K562 (cell line): ENCODE measurements around the gene C4BPB. TPM values are rescaled to one million over a fixed set of nuclear protein-coding genes. Genes with fewer than 3 reads are reported as not detected.

ENCODE experiments used
- ATAC-seq: fragments of 200-7000 bp; cut with Tn5 transposase; 3 replicates; pipeline ENCODE4 v1.9.1; 2020; ENCODE audit warnings: moderate library complexity
- BruUV-seq: library from RNA; stranded (reverse); fragments of 400-500 nt; replicated peaks from 2 replicates; lab custom pipeline; 2021; lab: Mats Ljungman, UMichigan
- CTCF ChIA-PET: fragments of 300-600 bp; formaldehyde crosslinking; extraction: SDS; loops from one replicate; lab custom pipeline; 2021; ENCODE audit warnings: low intra/inter-chr PET ratio; lab: Yijun Ruan, JAX
- POLR2A ChIA-PET: fragments of 300-600, 350-650 bp; sonication (Branson Sonifier 250); formaldehyde crosslinking; extraction: SDS; loops from one replicate; lab custom pipeline; 2021; ENCODE audit warnings: antibody characterized with exemption, inconsistent platforms; lab: Yijun Ruan, JAX
- DNase-seq, 4 experiments: peaks; one replicate each; pipeline versions ENCODE4 v3.0.0 to v3.0.0-alpha.2; 2011 to 2018; ENCODE audit warnings: low spot score in 3 of 4, mixed read lengths in 3 of 4; ENCODE audit errors: extremely low read depth in 1 of 4
- FAIRE-seq: peaks from 2 replicates; lab custom pipeline; 2011; peaks lifted over from hg19 to GRCh38; lab: Jason Lieb, UNC
- H2AFZ ChIP-seq: 2 replicates; pipeline ENCODE4 v1.6.0; 2011; ENCODE audit warnings: low read depth, low read length, control low read depth, inconsistent platforms
- H3K27ac ChIP-seq: fragments of 200-600 bp; 3 replicates; pipeline ENCODE4 v1.8.0; 2011; ENCODE audit warnings: low read depth, mild to moderate bottlenecking, control low read depth, inconsistent platforms, low read length, moderate library complexity, mixed read lengths; ENCODE audit errors: extremely low read depth
- H3K27me3 ChIP-seq, 2 experiments: fragments of 300-600 bp in 1 of 2; 2 replicates in 1 of 2; 3 replicates in 1 of 2; pipeline versions ENCODE4 v1.6.0 to v1.8.0; 2011; ENCODE audit warnings: inconsistent platforms in 2 of 2, low read length in 2 of 2, mild to moderate bottlenecking in 1 of 2, mixed read lengths in 1 of 2, moderate library complexity in 1 of 2; ENCODE audit not compliant: control insufficient read depth in 2 of 2, insufficient read depth in 2 of 2
- H3K36me3 ChIP-seq: fragments of 300-600 bp; 3 replicates; pipeline ENCODE4 v1.8.0; 2011; ENCODE audit warnings: mild to moderate bottlenecking, low read length, inconsistent platforms; ENCODE audit not compliant: control insufficient read depth, insufficient read depth
- H3K4me1 ChIP-seq, 2 experiments: fragments of 200-600 bp in 1 of 2; replicated peaks in 1 of 2; 2 replicates in 1 of 2; 3 replicates in 1 of 2; pipeline versions ENCODE4 v1.5.1 to v1.8.0; 2011; ENCODE audit warnings: inconsistent platforms in 2 of 2, low read length in 2 of 2, mild to moderate bottlenecking in 1 of 2, mixed read lengths in 1 of 2, moderate library complexity in 1 of 2; ENCODE audit not compliant: control insufficient read depth in 2 of 2, insufficient read depth in 2 of 2
- H3K4me2 ChIP-seq: 2 replicates; pipeline ENCODE4 v1.6.1; 2011; ENCODE audit warnings: low read length, control low read depth, inconsistent platforms, mixed read lengths; ENCODE audit not compliant: insufficient read depth
- H3K4me3 ChIP-seq: fragments of 200-600 bp; sonication (generic), shearing (Covaris generic); 2 replicates; pipeline ENCODE4 v1.5.1; 2016; ENCODE audit warnings: control low read depth, inconsistent platforms
- H3K79me2 ChIP-seq: fragments of 200-600 bp; 3 replicates; pipeline ENCODE4 v1.8.0; 2011; ENCODE audit warnings: low read length, inconsistent platforms; ENCODE audit not compliant: control insufficient read depth, insufficient read depth
- H3K9ac ChIP-seq, 2 experiments: 2 replicates each; pipeline versions ENCODE4 v1.6.0 to v1.6.1; 2011; ENCODE audit warnings: low read depth in 2 of 2, low read length in 2 of 2, control low read depth in 1 of 2, inconsistent platforms in 1 of 2, mild to moderate bottlenecking in 1 of 2, mixed read lengths in 1 of 2; ENCODE audit not compliant: insufficient read depth in 1 of 2
- H3K9me1 ChIP-seq: one replicate; pipeline ENCODE4 v1.6.0; 2011; ENCODE audit warnings: inconsistent platforms, mild to moderate bottlenecking, low read length, moderate library complexity; ENCODE audit not compliant: control insufficient read depth, insufficient read depth
- H3K9me3 ChIP-seq: replicated peaks from 2 replicates; pipeline ENCODE4 v1.5.1; 2011; ENCODE audit warnings: low read depth, low read length, inconsistent platforms; ENCODE audit not compliant: control insufficient read depth, insufficient read depth
- H4K20me1 ChIP-seq: replicated peaks from 2 replicates; pipeline ENCODE4 v1.6.1; 2011; ENCODE audit warnings: low read length, inconsistent platforms, mixed read lengths; ENCODE audit not compliant: control insufficient read depth, insufficient read depth
- ARNT ChIP-seq, 2 experiments: fragments of 450-650 bp; IDR thresholded peaks; 2 replicates each; pipeline ENCODE4 v1.6.1; 2016; ENCODE audit warnings: mild to moderate bottlenecking in 1 of 2
- MTF1 ChIP-seq: fragments of 250-450 bp; sonication (Bioruptor Pico); IDR thresholded peaks from 2 replicates; pipeline ENCODE4 v1.9.0; 2021; ENCODE audit warnings: moderate library complexity, mild to moderate bottlenecking, inconsistent platforms, borderline replicate concordance
- RBBP5 ChIP-seq: fragments of 200-600 bp; sonication (generic); IDR thresholded peaks from 2 replicates; pipeline ENCODE4 v1.6.1; 2012; ENCODE audit warnings: borderline replicate concordance, mild to moderate bottlenecking, low read length, control low read depth, inconsistent platforms; ENCODE audit not compliant: insufficient read depth, poor library complexity, severe bottlenecking
- SRF ChIP-seq, 2 experiments: fragments of 250-450, 450-650 bp in 1 of 2; sonication (Bioruptor Pico) in 1 of 2; sonication (generic) in 1 of 2; formaldehyde crosslinking; IDR thresholded peaks; 2 replicates each; pipeline versions ENCODE4 v1.5.0 to v1.5.1; 2020 to 2022; ENCODE audit warnings: mild to moderate bottlenecking in 1 of 2, missing genetic modification reagents in 1 of 2
- ZBTB2 ChIP-seq: fragments of 450-650 bp; IDR thresholded peaks from 2 replicates; pipeline ENCODE4 v1.6.1; 2016; ENCODE audit warnings: antibody characterized with exemption
- ZC3H8 ChIP-seq: fragments of 450-650 bp; IDR thresholded peaks from 2 replicates; pipeline ENCODE4 v1.6.1; 2017
- WGBS: fragments of 100-300 bp; shearing (Covaris generic); methylation state at CpG from one replicate; pipeline ENCODE4 v1.1.6; 2016; ENCODE audit warnings: low coverage, mixed read lengths; ENCODE audit not compliant: insufficient coverage; ENCODE audit errors: missing lambda C conversion rate; 5-methylcytosine and 5-hydroxymethylcytosine counted together
- in situ Hi-C: fragments of 300-500 bp; cut with MboI; formaldehyde crosslinking; loops from 4 replicates; pipeline ENCODE4 v1.15.0; 2018; ENCODE audit warnings: inconsistent platforms, mixed read lengths
- intact Hi-C: fragments of 100-400 bp; cut with micrococcal nuclease; formaldehyde crosslinking; loops from 2 replicates; pipeline ENCODE4 v1.14.2; 2022
- polyA plus RNA-seq, 8 experiments: library from polyadenylated mRNA; depleted of rRNA in 4 of 8; stranded (reverse) in 5 of 8; unstranded in 3 of 8; fragments of >200 nt; fragmentation: Nextera tagmentation in 2 of 8; fragmentation: Illumina TruSeq in 1 of 8; extraction: Ambion mirVana in 2 of 8; extraction: Trizol in 1 of 8; gene quantifications; 2 replicates each; pipeline versions ENCODE4 v1.2.1 to v1.2.3, GENCODE V29; 2011 to 2014; ENCODE audit warnings: inconsistent platforms in 1 of 8, missing spikeins in 1 of 8
- total RNA-seq, 7 experiments: library from RNA; depleted of rRNA in 6 of 7; stranded (reverse); fragments of >200 nt in 6 of 7; fragmentation: Illumina TruSeq in 2 of 7; extraction: Trizol in 2 of 7; gene quantifications; 2 replicates each; pipeline versions ENCODE4 v1.2.1 to v1.2.3, GENCODE V29; 2011 to 2021; ENCODE audit warnings: low replicate concordance in 1 of 7
- TF ChIP-seq, protein P1 (sequence below): sonication (generic); formaldehyde crosslinking; IDR thresholded peaks from 2 replicates; pipeline ENCODE4 v1.8.0; 2022; ENCODE audit warnings: missing genetic modification reagents, mild to moderate bottlenecking, moderate library complexity, borderline replicate concordance
- TF ChIP-seq, protein P2 (sequence below), 2 experiments: IDR thresholded peaks in 1 of 2; conservative IDR thresholded peaks in 1 of 2; 2 replicates each; pipeline ENCODE4 v1.6.1; 2016; ENCODE audit warnings: low read depth in 2 of 2, mild to moderate bottlenecking in 1 of 2, missing compliant biosample characterization in 1 of 2, missing genetic modification characterization in 1 of 2, moderate library complexity in 1 of 2

The C4BPB gene
- total and polyA plus RNA-seq, 9 of the 15 experiments (the other 6 are each of a cell fraction or from before 2014, with no cell fraction given) = not detected

DNA sequence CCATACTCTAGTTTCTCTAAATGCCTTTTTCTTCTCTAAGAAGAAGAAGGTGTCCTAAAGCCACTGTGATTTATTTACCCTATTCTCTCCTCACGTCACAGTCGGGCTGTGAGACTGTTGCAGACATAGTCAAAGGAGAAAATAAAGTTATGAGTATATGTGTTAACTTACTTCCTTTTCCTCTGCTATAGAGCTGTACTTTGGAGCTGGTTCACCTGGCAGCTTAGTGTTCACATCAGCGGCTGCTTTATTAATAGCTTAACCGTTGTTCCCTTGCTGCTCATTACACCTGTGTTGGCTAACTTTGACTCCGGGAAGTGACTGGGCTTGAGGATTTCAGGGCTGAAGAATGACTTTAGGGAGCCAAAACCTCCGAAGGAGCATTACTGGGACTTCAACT lies 32.0 kb upstream of the C4BPB start (continued):
- TF ChIP-seq, protein P1, sequence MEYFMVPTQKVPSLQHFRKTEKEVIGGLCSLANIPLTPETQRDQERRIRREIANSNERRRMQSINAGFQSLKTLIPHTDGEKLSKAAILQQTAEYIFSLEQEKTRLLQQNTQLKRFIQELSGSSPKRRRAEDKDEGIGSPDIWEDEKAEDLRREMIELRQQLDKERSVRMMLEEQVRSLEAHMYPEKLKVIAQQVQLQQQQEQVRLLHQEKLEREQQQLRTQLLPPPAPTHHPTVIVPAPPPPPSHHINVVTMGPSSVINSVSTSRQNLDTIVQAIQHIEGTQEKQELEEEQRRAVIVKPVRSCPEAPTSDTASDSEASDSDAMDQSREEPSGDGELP (CRISPR knock-in tag) = no peak
- no peak for TF ChIP-seq SRF (CRISPR knock-in tag; IDR thresholded peaks at IDR 0.05)
- TF ChIP-seq ZC3H8 = no peak

- Histone ChIP-seq H3K4me3 (no peak overlapping the region), H3K9me3 (no peaks in the 10 kb centered on the region), H3K27ac (no peak overlapping the region), H4K20me1 (no peaks in the 10 kb centered on the region)
- POLR2A ChIA-PET = interaction anchor here (1.8 kb wide), 1 partner anchor 10 kb away, joined by 4 read pairs; no protein-coding TSS in a partner anchor
- in situ Hi-C loops = no loop called here
- TF ChIP-seq MTF1 (CRISPR knock-in tag) = no peak
- no peak for TF ChIP-seq ARNT (IDR thresholded peaks at IDR 0.05)
- TF ChIP-seq, protein P2, sequence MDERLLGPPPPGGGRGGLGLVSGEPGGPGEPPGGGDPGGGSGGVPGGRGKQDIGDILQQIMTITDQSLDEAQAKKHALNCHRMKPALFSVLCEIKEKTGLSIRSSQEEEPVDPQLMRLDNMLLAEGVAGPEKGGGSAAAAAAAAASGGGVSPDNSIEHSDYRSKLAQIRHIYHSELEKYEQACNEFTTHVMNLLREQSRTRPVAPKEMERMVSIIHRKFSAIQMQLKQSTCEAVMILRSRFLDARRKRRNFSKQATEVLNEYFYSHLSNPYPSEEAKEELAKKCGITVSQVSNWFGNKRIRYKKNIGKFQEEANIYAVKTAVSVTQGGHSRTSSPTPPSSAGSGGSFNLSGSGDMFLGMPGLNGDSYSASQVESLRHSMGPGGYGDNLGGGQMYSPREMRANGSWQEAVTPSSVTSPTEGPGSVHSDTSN (CRISPR knock-in tag; IDR thresholded peaks at IDR 0.05; ENCODE audit: low read depth) = no peak
- TF ChIP-seq, protein P2 (tag; conservative IDR thresholded peaks at IDR 0.05; ENCODE audit: low read depth) = no peak
- TF ChIP-seq RBBP5 = no peak
- no peak for TF ChIP-seq ZBTB2
- TF ChIP-seq, all 486 proteins: peak for 0
- 47% methylated on average over 4 of the region's 4 CpGs for WGBS
- no peak overlapping the region for H3K4me2 ChIP-seq
- H3K27me3 ChIP-seq = no peaks in the 10 kb centered on the region
- no TSS peak for BruUV-seq
- ATAC-seq (no peak), FAIRE-seq (no peak), DNase-seq (no peak)
- H3K9ac ChIP-seq = no peak overlapping the region; a peak in 1 of 4 replicates
- H3K79me2 ChIP-seq = peaks cover 2% of the 10 kb centered on the region; the same call in 1 of the 3 replicates
- H3K4me1 ChIP-seq = peaks cover 10 to 22% of the 10 kb centered on the region in 2 experiments; a peak in 4 of 5 replicates
- intact Hi-C loops = loop anchor here (10.0 kb wide), 1 partner anchor 587 kb away; the partner anchor contains the start of gene CR1L
- no peak overlapping the region for H2AFZ ChIP-seq
- peaks cover 29% of the 10 kb centered on the region for H3K36me3 ChIP-seq
- CTCF ChIA-PET = no interaction called here
- H3K9me1 ChIP-seq = peaks cover 5% of the 10 kb centered on the region
Observed at GRCh38 chr1:207058252-207058651, 30.4 kb upstream of the C4BPB start.
